GM15510 (cell line): ENCODE data around the gene FRMD3.

Experiments
- POLR2A ChIP-seq: IDR thresholded peaks from 3 replicates; pipeline ENCODE4 v1.6.1; 2011; ENCODE audit warnings: borderline replicate concordance; ENCODE audit not compliant: insufficient read length; ENCODE audit errors: extremely low read depth

FRMD3 gene

GRCh38 chr9:83538172-83538889 is at the start of gene FRMD3:
Gene FRMD3, minus strand, starts transcription at chr9:83538401. Its CDS starts 170 bp downstream, at chr9:83538231.
- no peak for TF ChIP-seq POLR2A

- no peak for TF ChIP-seq POLR2A
These were observed 46.8 kb upstream of the FRMD3 start for GRCh38 chr9:83584995-83585394.

GRCh38 chr9:83583151-83584014 is 45.2 kb upstream of the FRMD3 start:
- no peak for TF ChIP-seq POLR2A

- TF ChIP-seq POLR2A: no peak
These were observed 43.8 kb upstream of the FRMD3 start for GRCh38 chr9:83582029-83582428.

- TF ChIP-seq POLR2A: no peak
These were observed 36.3 kb upstream of the FRMD3 start for GRCh38 chr9:83574482-83574881.

- no peak for TF ChIP-seq POLR2A
These were observed 34.3 kb upstream of the FRMD3 start for GRCh38 chr9:83572524-83572923.

GRCh38 chr9:83570359-83570758 is 32.2 kb upstream of the FRMD3 start:
- no peak for TF ChIP-seq POLR2A

GRCh38 chr9:83569326-83569725 is 31.1 kb upstream of the FRMD3 start:
- TF ChIP-seq POLR2A: no peak

- no peak for TF ChIP-seq POLR2A
These were observed 25.2 kb upstream of the FRMD3 start for GRCh38 chr9:83563360-83563759.

- no peak for TF ChIP-seq POLR2A
These were observed 22.1 kb upstream of the FRMD3 start for GRCh38 chr9:83560169-83560826.

GRCh38 chr9:83557771-83558170 is 19.6 kb upstream of the FRMD3 start:
- no peak for TF ChIP-seq POLR2A

- TF ChIP-seq POLR2A: no peak
These were observed 19.1 kb upstream of the FRMD3 start for GRCh38 chr9:83557317-83557716.

GRCh38 chr9:83554278-83554677 is 16.1 kb upstream of the FRMD3 start:
- no peak for TF ChIP-seq POLR2A

GRCh38 chr9:83544002-83544698 is 5.9 kb upstream of the FRMD3 start:
- no peak for TF ChIP-seq POLR2A

GRCh38 chr9:83538890-83539238 is 663 bp upstream of the FRMD3 start:
- TF ChIP-seq POLR2A: no peak
